Heart left ventricle (tissue), 16 donors: ENCODE measurements around the gene SRPK2. TPM values are rescaled to one million over a fixed set of nuclear protein-coding genes. Genes with fewer than 3 reads are reported as not detected.

Experiments
- ATAC-seq, 4 donors: fragments of 200-7000 bp; cut with Tn5 transposase; one replicate each; pipeline ENCODE4 v1.9.1; 2020 to 2022; ENCODE audit warnings: moderate library complexity in 4 of 4, mild to moderate bottlenecking in 3 of 4, moderate number of reproducible peaks in 1 of 4
- DNase-seq, 5 donors: peaks; one replicate each; pipeline ENCODE4 v3.0.0-alpha.2; 2020
- H3K27ac ChIP-seq, 12 donors: fragments of 200-600 bp; sonication (generic) in 4 of 12; one replicate each; pipeline versions ENCODE4 v1.5.0 to v1.8.0; 2016 to 2022; ENCODE audit warnings: mild to moderate bottlenecking in 2 of 12
- H3K27me3 ChIP-seq, 9 donors: fragments of 200-600 bp; sonication (generic) in 2 of 9; one replicate each; pipeline versions ENCODE4 v1.5.1 to v1.8.0; 2016 to 2022; ENCODE audit warnings: mild to moderate bottlenecking in 3 of 9
- H3K36me3 ChIP-seq, 9 donors: fragments of 200-600 bp; sonication (generic) in 2 of 9; one replicate each; pipeline versions ENCODE4 v1.5.0 to v1.8.0; 2018 to 2022; ENCODE audit warnings: mild to moderate bottlenecking in 2 of 9
- H3K4me1 ChIP-seq, 12 donors: fragments of 200-600 bp; sonication (generic) in 4 of 12; one replicate each; pipeline versions ENCODE4 v1.5.0 to v1.8.0; 2016 to 2022; ENCODE audit warnings: mild to moderate bottlenecking in 3 of 12
- H3K4me3 ChIP-seq, 12 donors: fragments of 200-600 bp; sonication (generic) in 4 of 12; one replicate each; pipeline versions ENCODE4 v1.5.0 to v1.8.0; 2017 to 2022; ENCODE audit warnings: mild to moderate bottlenecking in 9 of 12, moderate library complexity in 4 of 12
- H3K9me3 ChIP-seq, 12 donors: fragments of 200-600 bp; sonication (generic) in 4 of 12; one replicate each; pipeline versions ENCODE4 v1.5.0 to v1.8.0; 2016 to 2022; ENCODE audit warnings: mild to moderate bottlenecking in 1 of 12
- POLR2A ChIP-seq, 2 donors: fragments of 450-650 bp; IDR thresholded peaks; one replicate each; pipeline ENCODE4 v1.6.1; 2017; ENCODE audit warnings: antibody characterized with exemption in 2 of 2, mild to moderate bottlenecking in 2 of 2, moderate library complexity in 2 of 2
- WGBS, 4 donors: extraction: QIAGEN DNeasy Blood & Tissue Kit in 2 of 4; methylation state at CpG; one replicate each; pipeline versions ENCODE4 v1.1.5 to v1.1.7; 2013 to 2018; 5-methylcytosine and 5-hydroxymethylcytosine counted together
- intact Hi-C, 10 donors: fragments of 100-400 bp; cut with DNase I; formaldehyde crosslinking; loops; one replicate each; pipeline versions ENCODE4 v1.11.1 to v1.14.2; 2022
- polyA plus RNA-seq, 2 donors: library from polyadenylated mRNA; stranded (reverse); fragments of 200-250 nt; gene quantifications; one replicate each; pipeline ENCODE4 v1.2.3, GENCODE V29; 2013
- total RNA-seq, 9 donors: library from RNA; depleted of rRNA in 2 of 9; stranded (reverse); fragments of >200 nt in 2 of 9; fragmentation: NEBNext Ultra II Directional in 3 of 9; extraction: Animal tissue kit (Norgen Biotek cat#: 25700) in 3 of 9; gene quantifications; one replicate each; pipeline versions ENCODE4 v1.1.0 to v1.2.4, GENCODE V29; 2016 to 2023
- TF ChIP-seq, protein P1 (sequence below), 12 donors: fragments of 200-600 bp; sonication (generic) in 4 of 12; IDR thresholded peaks; one replicate each; pipeline versions ENCODE4 v1.5.0 to v1.8.0; 2018 to 2022; ENCODE audit warnings: antibody characterized with exemption in 12 of 12, mild to moderate bottlenecking in 5 of 12
- donor health status: ischemic (EF 13 %, LVEDD 7.1; RV severe dilation, severe dysfunction).
- donor health status: healthy with polysubstance abuse.
- donor health status: DM: no; HTN: yes; CAD: no.
- donor health status: DM: no; HTN: no; CAD: no.
- donor health status: ischemic (EF 25% LVEDD 6.9; RV normal size, moderate dysfunction).
- donor health status: ischemic (EF 25% LVEDD 5.7; RV mildly dilated, moderate dysfunction).
- donor health status: healthy.
- donor health status: DM: yes; HTN: yes; CAD: no.
- donor health status: ischemic (EF 35%, LVEDD 5.7; RV mildly dilated, moderate dysfunction).
- donor health status: nonischemic (EF 11% LVEDD 7.7; RV severe dilation, severe dysfunction).
- donor health status: DM: yes; HTN: yes; CAD: no.
- donor health status: PGD.
- donor health status: ischemic (EF 29% LVEDD 5.4; RV normal size, mild dysfunction).
- donor health status: nonischemic (EF 23%, LVEDD 6.1; RV moderate dilation, normal function).

The SRPK2 gene
- total and polyA plus RNA-seq, 11 donors: 8.6 to 42.4 (median 33.5) TPM

DNA sequence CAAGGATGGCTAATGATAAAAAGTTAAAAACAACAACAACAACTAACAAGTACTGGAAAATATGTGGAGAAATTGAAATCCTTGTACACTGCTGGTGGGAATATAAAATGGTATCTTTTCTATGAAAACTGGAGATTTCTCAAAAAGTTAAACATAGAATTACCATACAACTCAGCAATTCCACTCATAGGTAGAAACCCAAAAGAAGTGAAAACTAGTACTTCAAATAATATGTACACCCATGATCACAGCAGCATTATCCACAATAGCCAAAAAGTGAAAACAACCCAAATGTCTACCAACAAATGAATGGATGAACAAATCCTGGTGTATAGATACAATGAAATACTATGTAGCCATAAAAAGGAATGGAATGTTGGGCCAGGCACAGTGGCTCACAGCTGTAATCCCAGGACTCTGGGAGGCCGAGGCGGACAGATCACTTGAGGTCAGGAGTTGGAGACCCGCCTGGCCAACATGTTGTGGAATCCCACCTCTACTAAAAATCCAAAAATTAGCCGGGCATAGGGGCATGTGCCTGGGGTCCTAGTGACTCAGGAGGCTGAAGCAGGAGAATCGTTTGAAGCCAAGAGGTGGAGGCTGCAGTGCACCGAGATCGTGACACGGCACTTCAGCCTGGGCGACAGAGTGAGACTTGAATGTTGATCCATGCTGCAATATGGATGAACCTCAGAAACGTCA lies 66.8 kb downstream of the SRPK2 start:
- Histone ChIP-seq H3K9me3 (no peaks in the 10 kb centered on the region), H3K27me3 (no peaks in the 10 kb centered on the region), H3K4me1 (peaks cover 0 to 10% (median 0%) of the 10 kb centered on the region in 12 donors), H3K27ac (no peak overlapping the region), H3K36me3 (no peaks in the 10 kb centered on the region), H3K4me3 (no peak overlapping the region)
- ATAC-seq (no peak), DNase-seq (no peak)
- WGBS, 4 donors: 91 to 98% (median 96%) methylated on average over 10 of the region's 10 CpGs
- TF ChIP-seq, protein P1, sequence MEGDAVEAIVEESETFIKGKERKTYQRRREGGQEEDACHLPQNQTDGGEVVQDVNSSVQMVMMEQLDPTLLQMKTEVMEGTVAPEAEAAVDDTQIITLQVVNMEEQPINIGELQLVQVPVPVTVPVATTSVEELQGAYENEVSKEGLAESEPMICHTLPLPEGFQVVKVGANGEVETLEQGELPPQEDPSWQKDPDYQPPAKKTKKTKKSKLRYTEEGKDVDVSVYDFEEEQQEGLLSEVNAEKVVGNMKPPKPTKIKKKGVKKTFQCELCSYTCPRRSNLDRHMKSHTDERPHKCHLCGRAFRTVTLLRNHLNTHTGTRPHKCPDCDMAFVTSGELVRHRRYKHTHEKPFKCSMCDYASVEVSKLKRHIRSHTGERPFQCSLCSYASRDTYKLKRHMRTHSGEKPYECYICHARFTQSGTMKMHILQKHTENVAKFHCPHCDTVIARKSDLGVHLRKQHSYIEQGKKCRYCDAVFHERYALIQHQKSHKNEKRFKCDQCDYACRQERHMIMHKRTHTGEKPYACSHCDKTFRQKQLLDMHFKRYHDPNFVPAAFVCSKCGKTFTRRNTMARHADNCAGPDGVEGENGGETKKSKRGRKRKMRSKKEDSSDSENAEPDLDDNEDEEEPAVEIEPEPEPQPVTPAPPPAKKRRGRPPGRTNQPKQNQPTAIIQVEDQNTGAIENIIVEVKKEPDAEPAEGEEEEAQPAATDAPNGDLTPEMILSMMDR (IDR thresholded peaks at IDR 0.05): no peak
- TF ChIP-seq POLR2A (IDR thresholded peaks at IDR 0.05): no peak
- intact Hi-C loops: no loop called here

DNA sequence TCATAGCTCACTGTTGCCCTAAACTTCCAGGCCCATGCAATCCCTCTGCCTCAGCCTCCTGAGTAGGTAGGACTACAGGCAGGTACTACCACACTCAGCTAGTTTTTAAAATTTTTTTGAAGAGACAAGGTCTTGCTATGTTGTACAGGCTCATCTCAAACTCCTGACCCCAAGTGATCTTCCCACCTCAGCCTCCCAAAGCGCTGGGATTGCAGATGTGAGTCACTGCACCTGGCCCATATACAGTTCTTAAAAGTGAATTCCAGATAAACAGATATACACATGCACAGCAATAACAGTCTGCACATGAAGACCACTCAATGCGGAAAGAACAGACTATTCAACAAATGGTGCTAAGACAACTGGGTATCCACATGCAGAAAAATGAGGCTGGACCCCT lies 67.8 kb downstream of the SRPK2 start:
- H3K27me3 ChIP-seq: no peaks in the 10 kb centered on the region
- H3K9me3 ChIP-seq: no peaks in the 10 kb centered on the region
- peaks cover 0 to 10% (median 0%) of the 10 kb centered on the region in 12 donors for H3K4me1 ChIP-seq
- DNase-seq: no peak
- no peak overlapping the region for H3K4me3 ChIP-seq
- no peak for TF ChIP-seq POLR2A (IDR thresholded peaks at IDR 0.05)
- TF ChIP-seq, protein P1 (IDR thresholded peaks at IDR 0.05): no peak
- H3K27ac ChIP-seq: no peak overlapping the region
- H3K36me3 ChIP-seq: no peaks in the 10 kb centered on the region
- ATAC-seq: no peak
- intact Hi-C loops: no loop called here
- 96 to 100% (median 100%) methylated on average over 2 of the region's 2 CpGs for WGBS, 4 donors

DNA sequence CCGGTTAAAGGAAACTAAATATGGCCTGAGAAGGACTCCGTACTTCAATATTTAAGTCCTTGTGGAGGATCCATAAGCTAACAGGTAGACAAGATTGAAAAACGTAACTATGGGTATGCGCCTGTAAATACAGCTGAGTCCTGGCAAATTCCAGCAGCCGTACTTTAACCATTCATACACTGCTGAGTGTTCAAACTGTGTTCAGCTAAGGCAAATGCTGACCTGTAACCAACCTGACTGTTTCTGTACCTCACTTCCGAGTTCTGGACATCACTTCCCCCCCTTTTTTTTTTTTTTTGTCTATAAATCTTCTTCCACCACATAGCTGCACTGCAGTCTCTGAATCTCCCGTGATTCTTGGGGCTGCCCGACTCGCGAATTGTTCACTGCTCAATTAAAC lies 69.1 kb downstream of the SRPK2 start:
- H3K27me3 ChIP-seq: no peaks in the 10 kb centered on the region
- DNase-seq (no peak), ATAC-seq (no peak)
- H3K36me3 ChIP-seq: no peaks in the 10 kb centered on the region
- 87 to 95% (median 92%) methylated on average over 10 of the region's 10 CpGs for WGBS, 4 donors
- H3K4me3 ChIP-seq: no peak overlapping the region
- TF ChIP-seq, protein P1 (IDR thresholded peaks at IDR 0.05): no peak
- intact Hi-C loops: no loop called here
- no peak overlapping the region for H3K27ac ChIP-seq
- H3K9me3 ChIP-seq: no peaks in the 10 kb centered on the region
- H3K4me1 ChIP-seq: peaks cover 0 to 14% (median 0%) of the 10 kb centered on the region in 12 donors

GRCh38 chr7:105316578-105317344 lies 72.0 kb downstream of the SRPK2 start:
- Histone ChIP-seq H3K9me3 (no peaks in the 10 kb centered on the region), H3K4me3 (no peak overlapping the region), H3K4me1 (peaks cover 0 to 14% (median 0%) of the 10 kb centered on the region in 12 donors), H3K36me3 (no peaks in the 10 kb centered on the region), H3K27ac (no peak overlapping the region), H3K27me3 (no peaks in the 10 kb centered on the region)
- WGBS, 4 donors: 95 to 100% (median 97%) methylated on average over 2 of the region's 2 CpGs
- intact Hi-C loops: no loop called here
- no peak for DNase-seq
- ATAC-seq: no peak
- no peak for TF ChIP-seq POLR2A (IDR thresholded peaks at IDR 0.05)
- TF ChIP-seq, protein P1 (IDR thresholded peaks at IDR 0.05): no peak
